Kidney epithelial cell (primary cell): ENCODE measurements around the gene BRD1. TPM values are rescaled to one million over a fixed set of nuclear protein-coding genes. Genes with fewer than 3 reads are reported as not detected.

Source experiments
- DNase-seq: peaks from one replicate; pipeline ENCODE4 v3.0.0-alpha.2; 2010; ENCODE audit warnings: low read depth
- H3K27me3 ChIP-seq: 2 replicates; pipeline ENCODE4 v1.6.0; 2011; ENCODE audit warnings: low read length; ENCODE audit not compliant: control insufficient read depth, insufficient read depth
- H3K36me3 ChIP-seq: 2 replicates; pipeline ENCODE4 v1.5.1; 2011; ENCODE audit warnings: low read length; ENCODE audit not compliant: control insufficient read depth, insufficient read depth
- H3K4me3 ChIP-seq: 2 replicates; pipeline ENCODE4 v1.5.1; 2011; ENCODE audit warnings: low read depth, mild to moderate bottlenecking, control low read depth, low read length
- total RNA-seq: library from RNA; depleted of rRNA; stranded (reverse); fragments of >200 nt; gene quantifications from 2 replicates; pipeline ENCODE4 v1.2.3, GENCODE V29; 2015
- TF ChIP-seq, protein P1 (sequence below): IDR thresholded peaks from 2 replicates; pipeline ENCODE4 v1.5.1; 2011; ENCODE audit warnings: mild to moderate bottlenecking, moderate library complexity, low read length, control low read depth, inconsistent platforms; ENCODE audit not compliant: insufficient read depth, poor library complexity, severe bottlenecking

The BRD1 gene
- total RNA-seq, 1 donor from 2014 or later = 37.2 TPM

- Histone ChIP-seq H3K36me3 (no peaks in the 10 kb centered on the region), H3K4me3 (no peak overlapping the region), H3K27me3 (peaks cover 10% of the 10 kb centered on the region)
- no peak for DNase-seq
- TF ChIP-seq, protein P1, sequence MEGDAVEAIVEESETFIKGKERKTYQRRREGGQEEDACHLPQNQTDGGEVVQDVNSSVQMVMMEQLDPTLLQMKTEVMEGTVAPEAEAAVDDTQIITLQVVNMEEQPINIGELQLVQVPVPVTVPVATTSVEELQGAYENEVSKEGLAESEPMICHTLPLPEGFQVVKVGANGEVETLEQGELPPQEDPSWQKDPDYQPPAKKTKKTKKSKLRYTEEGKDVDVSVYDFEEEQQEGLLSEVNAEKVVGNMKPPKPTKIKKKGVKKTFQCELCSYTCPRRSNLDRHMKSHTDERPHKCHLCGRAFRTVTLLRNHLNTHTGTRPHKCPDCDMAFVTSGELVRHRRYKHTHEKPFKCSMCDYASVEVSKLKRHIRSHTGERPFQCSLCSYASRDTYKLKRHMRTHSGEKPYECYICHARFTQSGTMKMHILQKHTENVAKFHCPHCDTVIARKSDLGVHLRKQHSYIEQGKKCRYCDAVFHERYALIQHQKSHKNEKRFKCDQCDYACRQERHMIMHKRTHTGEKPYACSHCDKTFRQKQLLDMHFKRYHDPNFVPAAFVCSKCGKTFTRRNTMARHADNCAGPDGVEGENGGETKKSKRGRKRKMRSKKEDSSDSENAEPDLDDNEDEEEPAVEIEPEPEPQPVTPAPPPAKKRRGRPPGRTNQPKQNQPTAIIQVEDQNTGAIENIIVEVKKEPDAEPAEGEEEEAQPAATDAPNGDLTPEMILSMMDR = no peak
These were observed 71.0 kb downstream of the BRD1 start for GRCh38 chr22:49756676-49757075.

GRCh38 chr22:49756201-49756600, 71.5 kb downstream of the BRD1 start:
- no peak for DNase-seq
- H3K36me3 ChIP-seq = no peaks in the 10 kb centered on the region
- peaks cover 10% of the 10 kb centered on the region for H3K27me3 ChIP-seq
- H3K4me3 ChIP-seq = no peak overlapping the region
- TF ChIP-seq, protein P1 = no peak

DNA sequence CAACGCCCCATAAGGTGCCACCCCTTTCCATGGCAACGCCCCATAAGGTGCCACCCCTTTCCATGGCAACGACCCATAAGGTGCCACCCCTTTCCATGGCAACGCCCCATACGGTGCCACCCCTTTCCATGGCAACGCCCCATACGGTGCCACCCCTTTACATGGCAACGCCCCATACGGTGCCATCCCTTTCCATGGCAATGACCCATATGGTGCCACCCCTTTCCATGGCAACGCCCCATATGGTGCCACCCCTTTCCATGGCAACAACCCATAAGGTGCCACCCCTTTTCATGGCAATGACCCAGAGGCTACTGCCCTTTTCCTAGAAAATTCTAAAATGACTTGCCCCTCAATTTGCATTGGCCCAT, 72.1 kb downstream of the BRD1 start:
- no peak overlapping the region for H3K4me3 ChIP-seq
- no peak for DNase-seq
- peaks cover 10% of the 10 kb centered on the region for H3K27me3 ChIP-seq
- TF ChIP-seq, protein P1 = no peak
- H3K36me3 ChIP-seq = no peaks in the 10 kb centered on the region

DNA sequence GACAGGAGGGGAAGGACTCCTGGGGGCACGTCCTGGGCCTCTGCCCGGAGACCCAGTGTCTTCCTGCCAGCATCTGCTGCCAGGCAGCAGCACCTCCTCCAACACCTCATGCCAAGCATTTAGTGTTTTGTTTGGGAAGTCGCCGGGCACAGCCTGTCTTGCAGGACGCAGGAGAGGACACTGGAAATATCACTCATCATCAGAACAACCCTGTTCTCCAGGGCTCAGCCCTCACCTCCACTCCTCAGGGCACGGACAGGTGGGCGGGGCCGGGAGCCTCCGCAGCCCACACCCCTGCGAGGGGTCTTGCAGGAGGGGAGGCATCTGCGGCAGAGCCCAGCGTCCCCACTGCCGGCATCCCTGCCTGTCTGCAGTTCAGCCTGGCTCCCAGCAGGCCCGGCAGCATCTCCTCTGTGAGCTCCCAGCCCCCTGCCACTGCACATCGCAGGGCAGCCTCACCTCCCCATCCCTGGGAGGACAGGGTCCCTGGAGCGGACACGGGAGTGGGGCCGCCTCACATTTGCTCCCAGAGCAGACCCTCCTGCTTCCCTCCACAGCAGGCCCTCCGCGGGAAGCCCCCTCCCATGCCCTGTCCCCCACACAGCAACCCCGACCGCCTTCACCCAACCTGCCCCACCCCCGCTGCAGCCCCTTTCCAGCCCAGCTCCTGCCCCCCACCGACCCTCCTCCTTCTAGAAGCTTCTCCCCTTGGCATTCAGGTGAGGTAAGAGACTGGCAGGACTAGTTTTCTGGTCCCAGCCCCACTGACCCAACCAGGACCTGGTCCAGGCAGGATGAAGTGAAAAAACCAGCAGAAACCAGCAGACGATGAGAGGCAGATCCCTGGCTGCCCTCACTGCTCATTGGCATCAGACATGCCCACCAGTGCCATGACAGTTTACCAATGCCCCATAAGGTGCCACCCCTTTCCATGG, 72.7 kb downstream of the BRD1 start:
- TF ChIP-seq, protein P1 = no peak
- Histone ChIP-seq H3K27me3 (peaks cover 10% of the 10 kb centered on the region), H3K36me3 (no peaks in the 10 kb centered on the region), H3K4me3 (no peak overlapping the region)
- no peak for DNase-seq

DNA sequence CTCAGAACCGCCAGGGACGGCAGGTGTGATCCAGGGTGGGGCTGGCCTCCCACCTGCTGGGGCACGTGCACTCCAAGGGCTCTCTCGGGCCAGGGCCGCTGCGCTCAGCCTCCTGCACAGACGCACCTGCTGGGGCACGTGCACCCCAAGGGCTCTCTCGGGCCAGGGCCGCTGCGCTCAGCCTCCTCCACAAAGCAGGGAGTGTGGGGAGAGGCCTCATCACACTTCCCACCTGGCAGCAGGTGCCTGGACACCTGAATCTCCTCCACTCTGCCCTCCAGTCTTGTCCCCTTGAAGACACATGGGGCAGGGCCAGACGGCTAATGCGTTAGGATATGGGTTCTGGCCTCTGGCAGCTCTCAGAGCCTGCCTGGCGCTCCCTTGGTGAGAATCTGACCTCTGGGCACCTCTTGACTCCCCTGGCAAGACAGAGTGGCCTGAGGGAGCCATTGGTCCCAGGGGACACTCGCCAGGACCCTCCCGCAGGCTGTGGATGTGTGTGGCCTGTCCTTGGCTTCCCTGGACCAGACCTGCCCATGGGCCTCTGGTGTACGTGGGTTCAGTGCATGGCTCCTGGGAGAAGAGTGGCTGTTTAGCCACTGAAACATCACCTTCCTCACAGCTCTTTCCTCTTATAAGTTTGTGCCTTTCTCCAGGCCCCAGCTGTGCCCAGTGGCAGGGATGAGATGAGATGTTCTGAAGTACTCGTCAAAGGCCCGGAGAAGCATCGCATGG, 73.5 kb downstream of the BRD1 start:
- Histone ChIP-seq H3K27me3 (peaks cover 10% of the 10 kb centered on the region), H3K4me3 (no peak overlapping the region), H3K36me3 (no peaks in the 10 kb centered on the region)
- TF ChIP-seq, protein P1 = no peak
- DNase-seq = no peak
